PC-9 (cell line): ENCODE measurements around the gene OTULIN. TPM values are rescaled to one million over a fixed set of nuclear protein-coding genes. Genes with fewer than 3 reads are reported as not detected.

Source experiments
- BruUV-seq: library from RNA; stranded (reverse); fragments of 400-500 nt; replicated peaks from 2 replicates; lab custom pipeline; 2021; lab: Mats Ljungman, UMichigan
- CTCF ChIA-PET: fragments of 300-600 bp; sonication (Branson Sonifier 250); formaldehyde crosslinking; loops from one replicate; lab custom pipeline; 2022; ENCODE audit warnings: antibody characterized with exemption; lab: Charles Lee
- POLR2A ChIA-PET: fragments of 300-600 bp; sonication (Branson Sonifier 250); formaldehyde crosslinking; loops from one replicate; lab custom pipeline; 2022; ENCODE audit warnings: antibody characterized with exemption; ENCODE audit not compliant: unreplicated experiment; lab: Charles Lee
- DNase-seq, 2 experiments: peaks; one replicate each; pipeline versions ENCODE4 v3.0.0 to v3.0.0-alpha.2; 2015 to 2022; ENCODE audit warnings: mixed read lengths in 1 of 2
- H2AFZ ChIP-seq: fragments of 200-600 bp; sonication (generic); 2 replicates; pipeline ENCODE4 v1.8.1; 2017; ENCODE audit warnings: antibody characterized with exemption
- H3F3A ChIP-seq: fragments of 200-600 bp; sonication (generic); 2 replicates; pipeline ENCODE4 v1.8.1; 2017; ENCODE audit warnings: antibody characterized with exemption, mild to moderate bottlenecking, low read depth; ENCODE audit not compliant: insufficient read depth
- H3K27ac ChIP-seq: fragments of 200-600 bp; sonication (generic); 2 replicates; pipeline ENCODE4 v1.6.1; 2016; ENCODE audit warnings: mixed run types
- H3K27me3 ChIP-seq: fragments of 200-600 bp; sonication (generic); 2 replicates; pipeline ENCODE4 v1.6.1; 2016; ENCODE audit warnings: low read depth, mixed run types; ENCODE audit not compliant: insufficient read depth
- H3K36me3 ChIP-seq: fragments of 200-600 bp; sonication (generic); 2 replicates; pipeline ENCODE4 v1.6.1; 2016; ENCODE audit warnings: low read depth, mixed run types
- H3K4me1 ChIP-seq: fragments of 200-600 bp; sonication (generic); replicated peaks from 2 replicates; pipeline ENCODE4 v1.6.1; 2016; ENCODE audit warnings: mixed run types; ENCODE audit not compliant: insufficient read depth
- H3K4me2 ChIP-seq: fragments of 200-600 bp; sonication (generic); 2 replicates; pipeline ENCODE4 v1.6.1; 2017; ENCODE audit warnings: mixed run types
- H3K4me3 ChIP-seq: fragments of 200-600 bp; sonication (generic); 2 replicates; pipeline ENCODE4 v1.6.1; 2016; ENCODE audit warnings: mixed run types
- H3K79me2 ChIP-seq: fragments of 200-600 bp; sonication (generic); 2 replicates; pipeline ENCODE4 v1.6.1; 2017; ENCODE audit warnings: low read depth, mixed run types
- H3K9me2 ChIP-seq: fragments of 200-600 bp; sonication (generic); 2 replicates; pipeline ENCODE4 v1.8.1; 2017; ENCODE audit warnings: mild to moderate bottlenecking; ENCODE audit not compliant: insufficient read depth
- H3K9me3 ChIP-seq: fragments of 200-600 bp; sonication (generic); 2 replicates; pipeline ENCODE4 v1.8.1; 2016; ENCODE audit warnings: low read depth; ENCODE audit not compliant: insufficient read depth
- H4K20me1 ChIP-seq: fragments of 200-600 bp; sonication (generic); 2 replicates; pipeline ENCODE4 v1.8.1; 2017; ENCODE audit not compliant: insufficient read depth
- CTCF ChIP-seq: fragments of 200-600 bp; sonication (generic); conservative IDR thresholded peaks from 2 replicates; pipeline ENCODE4 v1.6.1; 2017; ENCODE audit warnings: mixed run types, antibody characterized with exemption, mild to moderate bottlenecking, moderate library complexity
- EZH2 ChIP-seq: fragments of 200-600 bp; sonication (generic); IDR thresholded peaks from 2 replicates; pipeline ENCODE4 v1.8.0; 2017; ENCODE audit warnings: antibody characterized with exemption, low read depth
- intact Hi-C: fragments of 100-400 bp; cut with micrococcal nuclease; formaldehyde crosslinking; loops from one replicate; pipeline ENCODE4 v1.10.0; 2022; ENCODE audit not compliant: unreplicated experiment
- total RNA-seq: library from RNA; stranded (reverse); gene quantifications from 2 replicates; pipeline ENCODE4 v1.2.3, GENCODE V29; 2021

Gene OTULIN
- total RNA-seq, 1 experiment from 2014 or later, result 77.2 TPM

GRCh38 chr5:14671414-14671813 lies 6.9 kb downstream of the OTULIN start:
- POLR2A ChIA-PET, result no interaction called here
- TF ChIP-seq EZH2, result no peak
- TF ChIP-seq CTCF, result no peak
- no peak overlapping the region for H3K4me3 ChIP-seq
- peaks cover 86% of the 10 kb centered on the region for H3K79me2 ChIP-seq
- H3K9me3 ChIP-seq, result no peaks in the 10 kb centered on the region
- no peak overlapping the region for H3K4me2 ChIP-seq
- no peak overlapping the region for H2AFZ ChIP-seq
- no peaks in the 10 kb centered on the region for H3F3A ChIP-seq
- H3K27ac ChIP-seq, result no peak overlapping the region
- CTCF ChIA-PET, result no interaction called here
- no peaks in the 10 kb centered on the region for H3K9me2 ChIP-seq
- intact Hi-C loops, result no loop called here
- BruUV-seq, result no TSS peak
- H3K27me3 ChIP-seq, result no peaks in the 10 kb centered on the region
- no peak for DNase-seq
- peaks cover 53% of the 10 kb centered on the region for H4K20me1 ChIP-seq
- peaks cover 11% of the 10 kb centered on the region for H3K4me1 ChIP-seq
- no peaks in the 10 kb centered on the region; the same call in 1 of the 2 replicates for H3K36me3 ChIP-seq

- H2AFZ ChIP-seq, result no peak overlapping the region
- intact Hi-C loops, result no loop called here
- H3K27me3 ChIP-seq, result no peaks in the 10 kb centered on the region
- peaks cover 86% of the 10 kb centered on the region for H3K79me2 ChIP-seq
- BruUV-seq, result no TSS peak
- no peaks in the 10 kb centered on the region for H3K9me2 ChIP-seq
- H3K27ac ChIP-seq, result no peak overlapping the region
- no peaks in the 10 kb centered on the region for H3K9me3 ChIP-seq
- ChIA-PET POLR2A (no interaction called here), CTCF (interaction anchor here (0.5 kb wide), 1 partner anchor 14 kb away, joined by 5 read pairs; no protein-coding TSS in a partner anchor)
- H3K36me3 ChIP-seq, result no peaks in the 10 kb centered on the region; the same call in 1 of the 2 replicates
- TF ChIP-seq CTCF (no peak), EZH2 (no peak)
- no peak for DNase-seq
- H3K4me1 ChIP-seq, result peaks cover 4% of the 10 kb centered on the region; the same call in 1 of the 2 replicates
- H3K4me3 ChIP-seq, result no peak overlapping the region
- H3F3A ChIP-seq, result no peaks in the 10 kb centered on the region
- no peak overlapping the region for H3K4me2 ChIP-seq
- peaks cover 49% of the 10 kb centered on the region for H4K20me1 ChIP-seq
Observed at GRCh38 chr5:14672082-14672481, 7.6 kb downstream of the OTULIN start.

GRCh38 chr5:14672484-14673394 lies 8.2 kb downstream of the OTULIN start:
- Histone ChIP-seq H4K20me1 (peaks cover 49% of the 10 kb centered on the region), H3K4me2 (no peak overlapping the region), H2AFZ (no peak overlapping the region), H3K79me2 (peaks cover 84% of the 10 kb centered on the region), H3K4me3 (no peak overlapping the region), H3F3A (no peaks in the 10 kb centered on the region), H3K9me3 (no peaks in the 10 kb centered on the region), H3K27me3 (no peaks in the 10 kb centered on the region), H3K9me2 (no peaks in the 10 kb centered on the region), H3K36me3 (no peaks in the 10 kb centered on the region; the same call in 1 of the 2 replicates), H3K27ac (no peak overlapping the region), H3K4me1 (0 out of 2 replicates have a peak, but pooled peaks cover 4% of the 10 kb centered on the region)
- TF ChIP-seq CTCF, result no peak
- no peak for TF ChIP-seq EZH2
- ChIA-PET CTCF (interaction anchor here (0.5 kb wide), 1 partner anchor 15 kb away, joined by 5 read pairs; no protein-coding TSS in a partner anchor), POLR2A (no interaction called here)
- intact Hi-C loops, result no loop called here
- no peak for DNase-seq
- no TSS peak for BruUV-seq
